ENCODE data around the gene CDK4.
"Not testable (repeated sequence)": the region's sequence is repeated elsewhere in the genome, so short reads cannot be mapped to it uniquely, and the experiment has no call there.

CDK4 gene

GRCh38 chr12:57724003-57724935 is 27.8 kb downstream of the CDK4 start:
- DNase-seq (ENCODE audit: low read depth) = no peak

GRCh38 chr12:57723630-57723962 is 28.5 kb downstream of the CDK4 start:
- no peak for DNase-seq (ENCODE audit: low read depth)

- no peak for DNase-seq (ENCODE audit: low read depth)
Observed at GRCh38 chr12:57722716-57723629, 29.1 kb downstream of the CDK4 start.

- DNase-seq (ENCODE audit: low read depth) = not testable (repeated sequence)
Observed at GRCh38 chr12:57721846-57722608, 30.1 kb downstream of the CDK4 start.

- DNase-seq (ENCODE audit: low read depth) = no peak
Observed at GRCh38 chr12:57720606-57721595, 31.2 kb downstream of the CDK4 start.

GRCh38 chr12:57719777-57720605 is 32.1 kb downstream of the CDK4 start:
- no peak for DNase-seq (ENCODE audit: low read depth)

- DNase-seq (ENCODE audit: low read depth) = no peak
Observed at GRCh38 chr12:57718641-57719528, 33.2 kb downstream of the CDK4 start.

- DNase-seq (ENCODE audit: low read depth) = no peak
Observed at GRCh38 chr12:57717846-57718640, 34.1 kb downstream of the CDK4 start.

- DNase-seq (ENCODE audit: low read depth) = no peak
Observed at GRCh38 chr12:57717131-57717530, 35.0 kb downstream of the CDK4 start.

- DNase-seq (ENCODE audit: low read depth) = no peak
Observed at GRCh38 chr12:57716305-57716704, 35.8 kb downstream of the CDK4 start.

GRCh38 chr12:57715786-57716185 is 36.3 kb downstream of the CDK4 start:
- no peak for DNase-seq (ENCODE audit: low read depth)

- not testable (repeated sequence) for DNase-seq (ENCODE audit: low read depth)
Observed at GRCh38 chr12:57715036-57715748, 36.9 kb downstream of the CDK4 start.

- no peak for DNase-seq (ENCODE audit: low read depth)
Observed at GRCh38 chr12:57713209-57713608, 38.9 kb downstream of the CDK4 start.

GRCh38 chr12:57712701-57713100 is 39.4 kb downstream of the CDK4 start:
- no peak for DNase-seq (ENCODE audit: low read depth)

GRCh38 chr12:57708296-57708695 is 43.8 kb downstream of the CDK4 start:
- no peak for DNase-seq (ENCODE audit: low read depth)

- no peak for DNase-seq (ENCODE audit: low read depth)
Observed at GRCh38 chr12:57707250-57707649, 44.9 kb downstream of the CDK4 start.

GRCh38 chr12:57700317-57700716 is 51.8 kb downstream of the CDK4 start:
- DNase-seq (ENCODE audit: low read depth) = no peak
